Stimulated activated CD4-positive, alpha-beta T cell treated with anti-CD3 and anti-CD28 coated beads, Interleukin-4, amount 100 ng/mL, for 1 hour (primary cell): ENCODE measurements around the gene TMEM259.

ENCODE experiments used
- DNase-seq: peaks from one replicate; pipeline ENCODE4 v3.0.0-alpha.2; 2020

Gene TMEM259

DNA sequence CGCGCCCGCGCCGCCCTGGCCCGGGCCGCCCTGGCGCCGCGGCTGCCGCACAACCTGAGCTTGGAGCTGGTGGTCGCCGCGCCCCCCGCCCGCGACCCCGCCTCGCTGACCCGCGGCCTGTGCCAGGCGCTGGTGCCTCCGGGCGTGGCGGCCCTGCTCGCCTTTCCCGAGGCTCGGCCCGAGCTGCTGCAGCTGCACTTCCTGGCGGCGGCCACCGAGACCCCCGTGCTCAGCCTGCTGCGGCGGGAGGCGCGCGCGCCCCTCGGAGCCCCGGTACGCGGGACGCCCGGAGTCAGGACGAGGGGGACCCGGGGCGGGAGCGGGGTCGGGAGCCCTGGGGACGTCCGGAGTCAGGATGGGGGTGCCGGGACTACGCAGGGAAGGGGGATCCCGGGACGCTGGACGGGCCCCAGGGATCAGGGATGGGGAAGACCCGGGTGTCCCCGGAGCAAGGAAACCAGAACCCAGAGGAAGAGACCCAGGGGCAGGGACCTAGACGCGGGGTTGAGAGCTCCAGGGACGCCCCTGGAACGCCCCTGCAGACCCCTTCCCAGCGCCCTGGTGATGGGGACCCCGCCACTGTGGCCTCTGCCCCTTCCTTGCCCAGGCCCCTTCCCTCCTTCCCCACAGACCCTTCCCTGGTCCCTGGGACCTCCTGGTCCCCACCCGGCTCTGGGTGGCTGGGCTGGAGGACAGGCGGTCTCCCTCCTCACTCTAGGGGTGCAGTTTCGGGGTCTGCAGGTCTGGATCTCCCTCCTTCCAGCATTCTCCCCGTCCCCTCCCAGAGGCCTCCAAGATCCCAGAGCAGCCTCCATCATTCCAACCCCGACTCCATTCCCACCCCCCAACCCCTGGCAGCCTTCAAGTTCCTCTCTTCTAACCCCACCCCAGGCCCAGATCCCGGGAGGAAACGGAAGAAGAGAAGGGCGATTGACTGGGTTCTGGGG lies 20.1 kb downstream of the TMEM259 start:
- no peak for DNase-seq

DNA sequence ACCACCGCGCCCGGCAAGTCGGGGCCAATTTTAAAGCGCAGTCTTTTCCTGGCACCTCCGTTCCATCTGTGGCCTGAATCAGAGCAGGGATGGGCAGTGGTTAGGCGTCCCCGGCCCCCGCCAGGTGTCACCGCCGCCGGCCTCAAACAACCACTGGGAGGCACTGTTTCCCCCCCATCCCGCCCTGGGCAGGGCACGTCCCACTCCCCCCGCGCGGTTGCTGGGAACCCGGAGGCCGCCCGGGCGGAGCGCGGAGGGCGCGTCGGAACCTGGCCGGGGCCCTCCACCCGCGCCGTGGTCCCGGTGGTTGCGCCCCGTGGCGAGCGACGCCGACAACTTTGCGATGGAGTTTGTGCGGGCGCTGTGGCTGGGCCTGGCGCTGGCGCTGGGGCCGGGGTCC lies 20.8 kb downstream of the TMEM259 start, which contains the start of gene GRIN3B:
TSS of gene GRIN3B (plus strand) at position 325 of the 400 bp plus-strand sequence. CDS start at position 344, 19 bp downstream.
- peak; percentile 72 for DNase-seq

DNA sequence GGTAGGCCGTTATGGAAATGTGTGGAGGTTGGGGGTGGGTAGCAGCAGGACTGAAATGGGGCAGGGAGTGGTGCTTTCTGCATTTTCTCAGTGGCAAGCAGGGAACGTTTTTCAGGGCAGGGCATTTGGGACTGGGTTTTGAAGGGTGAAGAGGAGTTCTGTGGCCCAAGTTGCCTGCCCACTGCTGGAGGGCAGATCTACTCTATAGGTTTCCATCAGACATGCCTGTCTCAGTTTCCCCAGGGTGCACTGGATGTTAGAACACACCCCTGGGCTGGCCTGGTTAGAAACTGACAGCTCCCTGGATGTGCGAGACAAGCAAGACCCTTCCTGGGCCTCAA lies 21.6 kb downstream of the TMEM259 start:
- no peak for DNase-seq

DNA sequence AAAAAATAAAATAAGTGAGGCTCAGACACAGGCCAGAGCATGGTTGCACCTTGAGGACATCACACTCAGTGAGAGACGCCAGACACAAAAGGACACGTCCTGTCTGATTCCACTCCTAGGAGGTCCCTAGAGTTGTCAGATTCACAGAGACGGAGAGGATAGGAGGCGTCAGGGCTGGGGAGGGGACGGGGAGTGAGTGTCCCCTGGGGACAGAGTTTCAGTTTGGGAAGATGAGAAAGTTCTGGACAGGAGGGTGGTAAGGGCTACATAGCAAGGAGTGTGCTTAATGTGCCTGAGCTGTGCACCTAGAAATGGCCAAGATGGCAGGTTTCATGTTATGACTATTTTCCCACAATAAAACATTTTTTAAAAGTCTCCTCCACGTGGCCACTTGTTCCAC lies 22.9 kb downstream of the TMEM259 start:
- no peak for DNase-seq

DNA sequence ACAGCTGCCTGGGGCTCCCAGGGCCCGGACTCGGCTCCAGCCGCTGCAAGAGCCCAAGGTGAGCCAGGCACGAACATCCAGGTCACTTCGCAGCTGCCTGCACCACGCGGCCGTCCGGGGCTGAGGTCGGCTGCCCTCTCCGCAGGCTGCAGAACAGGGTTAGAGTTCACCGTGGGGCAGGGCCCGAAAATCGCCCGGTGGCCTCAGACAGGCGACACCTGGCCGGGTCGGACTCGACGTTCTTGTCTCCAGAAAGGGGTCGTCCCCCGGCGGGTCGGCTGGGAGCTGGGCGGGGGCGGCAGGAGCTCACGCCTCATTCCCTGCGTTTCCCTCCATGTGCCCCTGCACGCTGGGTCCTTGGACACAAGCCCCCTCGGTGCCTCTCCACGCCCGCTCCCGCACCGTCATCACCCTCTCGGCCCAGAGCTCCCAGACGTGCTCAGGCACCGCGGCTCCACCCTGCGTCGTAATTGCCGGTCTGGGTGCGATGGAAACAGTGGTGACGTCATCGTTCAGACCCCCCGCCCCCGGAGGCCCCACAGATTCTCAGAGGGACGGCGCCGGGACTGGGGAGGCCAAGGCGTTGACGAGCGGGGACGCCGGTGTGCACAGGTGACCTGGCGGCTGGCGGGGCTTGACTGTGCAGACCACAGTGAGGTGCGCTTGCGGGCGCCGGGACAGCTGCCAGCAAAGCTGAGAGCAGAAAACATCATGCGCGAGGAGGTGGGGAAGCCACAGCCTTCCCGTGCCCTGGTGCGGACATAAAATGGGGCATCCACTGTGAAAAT lies 24.7 kb downstream of the TMEM259 start:
- DNase-seq = peak; percentile 55

DNA sequence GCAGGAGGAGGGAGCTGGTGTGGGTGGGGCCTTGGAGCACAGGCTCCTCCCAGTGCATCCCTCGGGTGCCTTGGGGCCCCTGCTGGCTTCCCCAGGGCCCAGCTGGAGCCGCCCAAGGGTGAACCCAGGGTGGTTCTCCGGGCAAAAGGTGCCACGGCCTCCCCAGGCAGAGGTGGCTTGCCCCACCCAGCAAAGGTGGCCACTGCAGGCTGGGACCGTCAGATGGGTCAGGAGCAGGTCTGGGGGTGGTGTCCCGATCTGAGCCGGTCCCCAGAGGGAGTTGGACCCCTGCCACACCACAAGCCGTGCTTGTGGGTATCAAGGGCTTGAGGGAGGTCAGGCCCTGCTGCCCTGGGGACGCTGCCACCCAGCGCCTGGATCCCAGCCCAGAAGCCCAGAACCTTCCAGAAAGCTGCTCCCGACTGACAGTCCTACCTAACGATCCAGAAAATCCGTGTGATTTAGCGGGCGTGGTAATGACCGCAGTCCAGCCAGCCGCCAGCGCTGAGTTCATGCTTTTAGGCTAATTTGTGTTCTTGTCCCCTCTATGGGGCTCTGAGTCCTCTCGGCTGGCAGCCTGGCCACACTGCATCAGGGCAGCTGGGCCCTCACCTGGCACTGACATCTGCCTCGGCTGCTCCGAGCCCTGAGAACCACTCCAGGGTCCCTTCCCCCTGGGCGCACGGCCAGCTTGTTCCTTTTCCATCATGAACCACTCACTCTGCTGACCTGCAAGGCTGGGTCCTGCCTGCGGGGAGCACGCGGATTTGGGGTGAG lies 25.7 kb downstream of the TMEM259 start:
- DNase-seq = no peak

DNA sequence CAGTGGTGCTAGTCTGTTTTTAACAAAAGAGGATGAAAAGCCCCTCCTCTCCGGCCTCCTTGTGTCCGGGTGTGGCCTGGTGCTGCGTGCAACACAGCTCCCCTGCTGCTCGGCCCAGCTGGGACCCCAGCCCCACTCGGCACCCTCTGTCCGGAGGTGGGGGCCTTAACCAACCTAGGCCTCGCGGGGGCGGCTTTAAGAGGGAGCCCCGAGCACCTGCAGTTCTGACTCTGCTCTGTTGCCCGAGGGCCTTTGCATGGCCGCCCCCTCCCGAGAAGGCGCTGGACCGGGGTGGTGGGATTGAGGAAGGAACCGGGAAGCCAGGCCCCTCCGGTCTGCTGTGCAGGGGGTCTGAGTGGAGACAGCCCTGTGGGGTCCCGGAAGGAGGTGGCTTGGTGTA lies 26.4 kb downstream of the TMEM259 start:
- no peak for DNase-seq

DNA sequence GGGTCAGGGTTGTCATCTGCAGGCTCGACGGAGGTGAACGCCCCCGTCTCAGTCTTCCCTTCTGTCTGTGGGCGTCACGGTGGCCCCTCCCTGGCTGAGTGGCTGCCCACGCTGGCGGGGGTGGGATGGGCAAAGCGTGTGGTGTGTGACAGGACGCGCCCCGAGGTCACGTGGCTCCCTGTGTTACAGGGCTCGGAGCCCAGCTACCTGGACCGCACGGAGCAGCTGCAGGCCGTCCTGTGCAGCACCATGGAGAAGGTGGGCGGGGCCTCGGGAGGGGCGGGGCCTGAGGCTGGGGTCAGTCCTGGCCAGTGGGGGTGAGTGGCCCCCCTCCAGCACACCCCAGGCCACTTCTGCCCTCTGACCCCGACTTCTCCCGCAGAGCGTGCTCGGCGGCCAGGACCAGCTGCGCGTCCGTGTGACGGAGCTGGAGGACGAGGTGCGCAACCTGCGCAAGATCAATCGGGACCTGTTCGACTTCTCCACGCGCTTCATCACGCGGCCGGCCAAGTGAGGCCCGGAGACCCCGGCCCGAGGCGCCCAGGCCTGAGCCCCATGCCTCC lies 27.0 kb downstream of the TMEM259 start:
- no peak for DNase-seq

DNA sequence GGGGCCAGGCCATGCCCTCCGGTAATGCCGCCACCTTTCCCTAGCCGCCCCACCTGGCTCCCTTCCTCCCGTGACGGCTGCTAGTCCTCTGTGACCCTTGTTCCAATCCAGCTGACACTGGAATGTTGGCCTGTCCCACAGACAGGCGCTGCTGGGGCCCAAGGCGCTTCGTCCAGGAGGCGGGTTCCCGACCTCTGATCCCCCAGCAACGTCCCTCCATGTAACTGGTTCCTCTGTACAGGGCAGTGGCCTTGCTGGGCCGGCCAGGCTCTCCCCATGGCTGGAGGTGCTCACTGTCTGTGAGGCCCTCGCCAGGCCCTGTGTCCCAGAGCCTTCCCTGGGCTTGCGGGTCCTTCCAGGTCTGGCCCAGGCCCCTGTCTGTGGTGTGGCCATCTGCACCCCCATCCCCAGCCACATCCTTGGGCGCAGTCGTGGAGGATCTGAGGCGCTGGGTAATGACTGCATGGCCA lies 27.5 kb downstream of the TMEM259 start:
- DNase-seq = no peak

DNA sequence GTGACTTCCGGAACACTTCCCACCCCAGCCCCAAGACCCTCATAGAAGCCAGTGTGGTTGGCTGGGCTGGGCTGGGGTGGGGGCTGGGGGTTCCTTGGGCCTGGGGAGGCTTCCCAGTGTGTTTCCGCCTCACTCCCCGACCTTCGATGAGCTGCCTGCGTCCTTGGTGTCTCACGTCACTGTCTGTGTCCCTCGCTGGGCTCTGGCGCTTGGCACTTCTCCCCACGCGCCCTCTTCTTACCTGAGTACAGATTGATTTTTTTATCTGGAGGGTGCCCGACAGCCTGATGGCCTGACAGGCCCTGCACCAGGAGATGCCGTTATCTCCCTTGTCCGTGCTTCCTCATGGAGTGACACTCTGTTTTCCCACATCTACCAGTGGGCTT lies 28.3 kb downstream of the TMEM259 start:
- no peak for DNase-seq

DNA sequence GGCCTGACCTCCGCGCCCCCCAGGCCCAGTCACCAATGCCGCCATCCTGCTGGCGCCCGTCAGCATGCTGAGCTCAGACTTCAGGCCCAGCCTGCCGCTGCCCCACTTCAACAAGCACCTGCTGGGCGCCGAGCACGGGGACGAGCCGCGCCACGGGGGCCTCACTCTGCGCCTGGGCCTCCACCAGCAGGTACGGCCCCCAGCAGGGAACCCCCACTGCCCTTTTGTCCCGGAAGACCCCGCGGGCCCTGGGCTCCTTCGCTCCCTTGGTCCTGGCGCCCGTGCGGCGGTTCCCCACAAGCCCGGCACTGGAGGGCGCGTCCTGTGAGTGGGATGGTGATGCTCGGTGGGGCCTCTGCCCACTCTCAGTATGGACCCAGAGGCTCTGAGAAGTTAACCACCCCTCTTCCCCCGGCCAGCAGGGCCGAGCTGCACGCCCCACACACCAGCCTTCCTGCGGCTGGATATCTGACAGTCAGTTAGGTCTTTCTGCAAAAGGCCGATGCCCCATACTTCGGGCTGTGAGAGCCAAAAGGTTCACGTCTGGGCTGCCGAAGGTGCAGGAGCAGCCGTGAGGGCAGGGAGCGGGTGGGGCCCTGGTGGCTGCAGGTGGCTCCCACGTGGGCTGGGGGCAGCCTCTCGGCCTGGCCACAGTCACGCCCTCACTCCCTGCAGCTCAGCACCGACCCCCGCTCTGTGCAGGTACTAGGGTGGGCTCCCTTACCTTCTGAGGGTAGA lies 28.8 kb downstream of the TMEM259 start:
- DNase-seq = no peak

DNA sequence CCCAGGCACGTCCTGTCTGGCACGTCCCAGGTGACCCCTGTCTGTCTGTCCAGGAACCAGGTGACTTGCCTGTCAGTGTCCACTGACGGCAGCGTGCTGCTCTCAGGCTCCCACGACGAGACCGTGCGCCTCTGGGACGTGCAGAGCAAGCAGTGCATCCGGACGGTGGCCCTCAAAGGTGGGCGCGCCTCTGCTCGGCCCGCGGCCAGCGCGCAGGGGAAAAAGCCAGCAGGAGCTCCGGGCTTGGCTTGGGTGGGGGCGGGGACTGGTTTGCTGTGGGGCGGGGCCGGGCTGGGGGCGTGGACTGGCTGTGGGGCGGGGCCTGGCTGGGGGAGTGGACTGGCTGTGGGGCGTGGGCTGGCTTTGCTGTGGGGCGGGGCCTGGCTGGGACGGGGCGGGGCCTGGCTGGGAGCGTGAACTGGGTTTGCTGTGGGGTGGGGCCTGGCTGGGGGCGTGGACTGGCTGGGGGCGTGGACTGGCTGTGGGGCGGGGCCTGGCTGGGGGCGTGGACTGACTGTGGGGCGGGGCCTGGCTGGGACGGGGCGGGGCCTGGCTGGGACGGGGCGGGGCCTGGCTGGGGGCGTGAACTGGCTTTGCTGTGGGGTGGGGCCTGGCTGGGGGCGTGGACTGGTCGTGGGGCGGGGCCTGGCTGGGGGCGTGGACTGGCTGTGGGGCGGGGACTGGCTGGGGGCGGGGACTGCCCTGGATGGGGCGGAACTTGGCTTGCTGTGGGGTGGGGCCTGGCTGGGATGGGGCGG lies 29.6 kb downstream of the TMEM259 start:
- peak; percentile 67 for DNase-seq

DNA sequence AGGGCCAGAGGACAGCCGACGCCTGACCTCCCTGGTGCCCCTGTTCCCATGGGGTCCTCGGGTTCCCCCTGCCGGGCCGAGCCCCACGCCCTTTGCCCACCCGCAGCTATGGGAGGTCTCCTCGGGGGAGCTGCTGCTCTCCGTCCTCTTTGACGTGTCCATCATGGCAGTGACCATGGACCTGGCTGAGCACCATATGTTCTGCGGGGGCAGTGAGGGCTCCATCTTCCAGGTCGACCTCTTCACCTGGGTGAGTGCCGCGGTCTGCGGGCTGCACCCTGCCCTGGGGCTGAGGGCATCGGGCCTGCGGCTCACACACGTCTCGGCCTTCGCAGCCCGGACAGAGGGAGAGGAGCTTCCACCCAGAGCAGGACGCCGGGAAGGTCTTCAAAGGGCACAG lies 30.2 kb downstream of the TMEM259 start:
- DNase-seq = no peak

DNA sequence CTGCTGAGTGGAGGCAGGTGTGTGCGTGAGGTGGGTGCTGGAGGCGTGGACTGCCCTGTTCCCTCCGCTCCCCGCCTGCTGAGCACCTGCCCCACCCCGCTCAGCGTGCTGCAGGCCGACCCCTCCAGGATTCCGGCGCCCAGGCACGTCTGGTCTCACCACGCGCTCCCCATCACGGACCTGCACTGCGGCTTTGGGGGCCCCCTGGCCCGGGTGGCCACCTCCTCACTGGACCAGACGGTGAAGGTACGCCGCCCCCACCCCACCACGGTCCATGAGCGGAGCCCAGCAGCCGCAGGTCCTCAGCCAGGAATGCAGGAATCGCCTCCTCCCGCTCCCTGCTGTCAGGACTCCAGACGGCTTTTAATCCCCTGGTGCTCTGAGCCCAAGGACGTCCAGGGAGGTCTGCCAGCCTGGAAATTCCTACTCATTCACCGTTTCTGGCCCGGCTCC lies 30.8 kb downstream of the TMEM259 start:
- no peak for DNase-seq

DNA sequence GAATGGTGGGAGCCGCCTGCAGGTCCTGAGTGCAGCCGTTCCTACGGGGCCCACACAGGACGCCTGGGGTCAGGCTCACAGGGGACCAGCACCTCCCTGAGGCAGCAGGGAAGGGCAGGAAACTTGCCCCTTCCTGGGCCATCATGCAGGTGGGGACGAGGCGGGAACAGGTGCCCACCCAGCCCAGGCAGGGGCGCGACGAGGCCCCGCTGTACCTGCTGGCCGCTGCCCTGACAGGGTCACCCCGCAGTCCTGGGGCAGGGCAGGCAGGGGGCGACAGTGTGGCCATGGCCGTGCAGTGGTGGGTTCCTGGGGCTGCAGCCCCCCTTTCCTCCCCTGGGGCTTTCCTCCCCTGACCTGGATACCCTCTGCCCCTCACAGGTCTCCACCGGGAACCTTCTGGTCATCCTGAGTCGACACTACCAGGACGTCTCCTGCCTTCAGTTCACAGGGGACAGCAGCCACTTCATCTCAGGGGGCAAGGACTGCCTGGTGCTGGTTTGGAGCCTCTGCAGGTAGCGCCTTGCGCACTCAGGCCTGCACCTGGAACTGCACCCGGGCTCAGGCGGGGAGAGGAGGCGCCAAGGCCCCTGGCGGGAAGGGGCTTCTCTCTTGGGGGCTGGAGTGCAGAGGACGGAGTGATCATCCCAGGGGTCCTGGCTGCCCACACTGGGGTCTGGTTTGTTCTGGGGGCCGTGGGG lies 31.4 kb downstream of the TMEM259 start:
- no peak for DNase-seq

DNA sequence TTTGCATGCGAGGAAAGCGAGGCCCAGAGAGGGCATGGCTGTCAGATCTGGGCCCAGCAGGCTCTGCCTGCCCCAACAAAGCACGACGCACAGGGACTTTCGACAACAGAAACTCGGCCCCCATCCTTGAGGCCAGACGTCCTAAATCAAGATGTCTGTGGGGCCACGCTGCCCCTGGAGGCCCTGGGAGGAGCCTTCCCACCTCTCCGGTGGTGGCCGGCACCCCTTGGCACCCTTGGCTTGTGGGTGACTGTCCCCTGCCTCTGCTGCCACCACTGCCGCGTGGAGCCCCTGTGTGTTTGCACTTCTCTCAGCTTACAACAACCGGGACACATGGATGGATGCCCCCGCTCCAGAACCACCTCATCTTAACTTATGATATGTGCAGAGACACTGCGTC lies 32.4 kb downstream of the TMEM259 start:
- no peak for DNase-seq

DNA sequence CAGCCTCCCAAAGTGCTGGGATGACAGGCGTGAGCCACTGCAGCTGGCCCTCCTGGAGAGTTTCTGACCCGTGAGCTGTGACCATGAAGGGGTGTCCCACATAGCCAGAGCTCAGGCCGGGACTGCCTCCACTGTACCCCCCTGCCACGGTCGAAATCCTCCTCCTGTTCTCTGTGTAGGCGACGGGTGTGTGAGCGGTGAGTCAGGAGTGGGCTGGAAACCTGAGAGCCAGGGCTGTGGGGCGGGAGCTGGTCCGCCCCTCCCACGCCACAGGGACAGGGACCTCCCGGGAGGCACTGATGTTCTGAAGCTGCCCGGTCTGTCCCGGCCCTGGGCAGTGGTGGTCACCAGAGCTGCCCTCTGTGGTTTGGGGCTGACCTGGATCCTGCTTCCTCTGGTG lies 32.8 kb downstream of the TMEM259 start:
- no peak for DNase-seq

DNA sequence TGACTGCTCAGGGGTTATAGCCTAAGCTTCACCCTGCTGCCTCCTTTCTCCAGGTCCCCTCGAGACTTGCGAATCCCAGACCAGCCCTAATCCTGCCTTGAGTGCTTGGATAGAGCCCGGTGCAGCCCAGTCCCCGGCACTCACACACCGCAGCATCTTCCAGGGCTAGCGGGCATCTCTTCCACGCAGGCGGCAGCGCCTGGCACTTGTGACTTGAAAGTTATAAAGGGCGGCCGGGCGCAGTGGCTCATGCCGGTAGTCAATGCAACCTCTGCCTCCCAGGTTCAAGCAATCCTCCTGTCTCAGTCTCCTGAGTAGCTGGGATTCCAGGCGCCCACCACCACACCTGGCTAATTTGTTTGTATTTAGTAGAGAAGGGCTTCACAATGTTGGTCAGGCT lies 34.8 kb downstream of the TMEM259 start:
- DNase-seq = no peak

DNA sequence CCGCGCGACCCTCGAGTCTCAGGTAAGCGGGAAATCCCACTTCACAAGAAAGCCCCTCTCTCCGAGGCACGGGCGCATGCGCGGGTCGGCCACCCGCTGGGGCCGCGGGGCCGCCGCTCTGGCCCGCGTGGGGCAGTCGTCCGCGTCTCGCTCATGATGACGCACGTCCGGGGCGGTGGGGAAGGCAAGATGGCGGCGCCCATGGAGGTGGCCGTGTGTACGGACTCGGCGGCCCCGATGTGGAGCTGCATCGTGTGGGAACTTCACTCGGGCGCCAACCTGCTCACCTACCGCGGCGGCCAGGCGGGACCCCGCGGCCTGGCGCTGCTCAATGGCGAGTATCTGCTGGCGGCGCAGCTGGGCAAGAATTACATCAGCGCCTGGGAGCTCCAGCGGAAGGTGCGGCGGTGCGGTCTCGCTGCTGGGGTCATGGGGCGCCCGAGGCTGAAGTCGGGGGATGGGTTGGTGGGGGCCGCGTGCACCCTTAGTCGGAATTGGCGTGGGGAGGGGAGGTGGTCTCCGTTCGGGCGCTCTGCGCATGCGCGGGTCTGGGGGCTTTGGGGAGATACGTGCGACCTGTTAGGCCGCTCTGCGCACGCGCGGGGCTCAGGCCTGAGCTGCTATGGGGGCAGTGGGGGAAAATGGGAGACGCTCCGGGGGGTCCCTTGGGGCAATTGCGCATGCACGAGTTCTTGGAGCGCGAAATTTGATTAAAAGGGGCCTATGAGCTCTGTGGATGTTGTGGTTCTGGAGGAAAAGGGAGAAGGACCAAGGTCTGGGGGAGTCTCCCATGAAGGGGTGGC lies 36.6 kb downstream of the TMEM259 start, which contains the start of gene WDR18:
TSS of gene WDR18 (plus strand) at position 181 of the 803 bp plus-strand sequence. CDS start at position 190, 9 bp downstream.
- DNase-seq = peak; percentile 91
